SIG-M5 treated with dmso at 0.1 percent for 504 hours (cell line): ENCODE measurements around the gene GPRIN2.
"Not testable (repeated sequence)": the region's sequence is repeated elsewhere in the genome, so short reads cannot be mapped to it uniquely, and the experiment has no call there.

Experiments used
- DNase-seq: peaks from one replicate; lab custom pipeline; 2025; ENCODE audit not compliant: unreplicated experiment; lab: John Stamatoyannopoulos, UW

GPRIN2 gene

GRCh38 chr10:46556515-46557318 lies at the start of gene GPRIN2:
GPRIN2 (minus strand) TSS chr10:46556658; CDS start chr10:46550736, 5,922 bp downstream.
- DNase-seq = no peak

GRCh38 chr10:46600516-46600915 lies 44.1 kb upstream of the GPRIN2 start:
- DNase-seq = not testable (repeated sequence)

- DNase-seq = not testable (repeated sequence)
These were observed 41.3 kb upstream of the GPRIN2 start for GRCh38 chr10:46597616-46598246.

GRCh38 chr10:46596570-46596969 lies 40.1 kb upstream of the GPRIN2 start:
- not testable (repeated sequence) for DNase-seq

GRCh38 chr10:46594453-46595063 lies 38.1 kb upstream of the GPRIN2 start:
- DNase-seq = not testable (repeated sequence)

GRCh38 chr10:46593307-46593706 lies 36.8 kb upstream of the GPRIN2 start:
- DNase-seq = not testable (repeated sequence)

- DNase-seq = not testable (repeated sequence)
These were observed 34.6 kb upstream of the GPRIN2 start for GRCh38 chr10:46591053-46591452.

GRCh38 chr10:46589589-46589988 lies 33.1 kb upstream of the GPRIN2 start:
- DNase-seq = not testable (repeated sequence)

- DNase-seq = not testable (repeated sequence)
These were observed 31.8 kb upstream of the GPRIN2 start for GRCh38 chr10:46588221-46588620.

GRCh38 chr10:46587546-46587945 lies 31.1 kb upstream of the GPRIN2 start:
- not testable (repeated sequence) for DNase-seq

- not testable (repeated sequence) for DNase-seq
These were observed 28.8 kb upstream of the GPRIN2 start for GRCh38 chr10:46585246-46585645.

GRCh38 chr10:46584196-46584595 lies 27.7 kb upstream of the GPRIN2 start:
- not testable (repeated sequence) for DNase-seq

GRCh38 chr10:46582568-46582967 lies 26.1 kb upstream of the GPRIN2 start:
- DNase-seq = not testable (repeated sequence)

GRCh38 chr10:46581997-46582396 lies 25.5 kb upstream of the GPRIN2 start:
- DNase-seq = not testable (repeated sequence)

- not testable (repeated sequence) for DNase-seq
These were observed 22.9 kb upstream of the GPRIN2 start for GRCh38 chr10:46579378-46579777.

GRCh38 chr10:46578474-46579178 lies 22.2 kb upstream of the GPRIN2 start, which contains the start of gene SYT15:
SYT15 (plus strand) TSS chr10:46579128; CDS start chr10:46579169, 41 bp downstream.
- DNase-seq = not testable (repeated sequence)

- DNase-seq = not testable (repeated sequence)
These were observed 21.4 kb upstream of the GPRIN2 start for GRCh38 chr10:46577624-46578473.

- DNase-seq = not testable (repeated sequence)
These were observed 17.4 kb upstream of the GPRIN2 start for GRCh38 chr10:46573884-46574283.

GRCh38 chr10:46573314-46573713 lies 16.9 kb upstream of the GPRIN2 start:
- not testable (repeated sequence) for DNase-seq

GRCh38 chr10:46572765-46573164 lies 16.3 kb upstream of the GPRIN2 start:
- DNase-seq = not testable (repeated sequence)
